ENCODE results near the gene PLAU.

DNA sequence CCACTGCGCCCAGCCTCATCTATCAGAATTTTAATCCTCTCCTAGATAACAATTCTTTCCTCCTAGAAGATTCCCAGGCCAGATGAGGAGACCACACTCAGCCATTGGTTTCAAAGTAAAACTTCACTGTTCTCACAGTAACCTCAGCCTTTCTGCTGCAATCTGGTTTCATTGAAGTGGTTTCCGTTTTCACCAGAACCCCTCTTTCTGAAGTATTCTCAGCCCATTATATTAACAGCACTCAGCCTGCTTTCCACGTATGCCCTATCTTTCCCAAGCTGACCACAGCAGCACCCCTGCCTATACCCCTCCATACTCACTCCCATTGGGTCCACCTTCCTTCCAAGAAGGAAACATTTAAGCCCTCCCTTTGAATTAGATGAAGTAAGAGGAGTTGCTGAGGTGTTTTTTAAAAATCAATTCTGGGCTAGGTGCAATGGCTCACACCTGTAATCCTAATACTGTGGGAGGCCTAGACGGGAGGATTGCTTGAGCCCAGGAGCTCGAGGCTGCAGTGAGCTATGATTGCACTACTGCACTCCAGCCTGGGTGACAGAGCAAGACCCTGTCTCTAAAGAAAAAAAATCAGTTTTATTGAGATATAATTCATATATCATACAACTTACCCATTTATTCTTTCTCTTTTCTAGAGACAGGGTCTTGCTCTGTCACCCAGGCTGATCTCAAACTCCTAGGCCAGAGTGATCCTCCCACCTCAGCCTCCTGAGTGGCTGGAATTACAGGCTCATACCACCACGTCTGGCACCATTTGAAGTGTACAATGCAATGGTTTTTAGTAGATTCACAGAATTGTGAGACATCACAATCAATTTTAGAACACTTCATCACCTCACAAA, 11.3 kb downstream of the PLAU start:
- TF ChIP-seq, protein P1, sequence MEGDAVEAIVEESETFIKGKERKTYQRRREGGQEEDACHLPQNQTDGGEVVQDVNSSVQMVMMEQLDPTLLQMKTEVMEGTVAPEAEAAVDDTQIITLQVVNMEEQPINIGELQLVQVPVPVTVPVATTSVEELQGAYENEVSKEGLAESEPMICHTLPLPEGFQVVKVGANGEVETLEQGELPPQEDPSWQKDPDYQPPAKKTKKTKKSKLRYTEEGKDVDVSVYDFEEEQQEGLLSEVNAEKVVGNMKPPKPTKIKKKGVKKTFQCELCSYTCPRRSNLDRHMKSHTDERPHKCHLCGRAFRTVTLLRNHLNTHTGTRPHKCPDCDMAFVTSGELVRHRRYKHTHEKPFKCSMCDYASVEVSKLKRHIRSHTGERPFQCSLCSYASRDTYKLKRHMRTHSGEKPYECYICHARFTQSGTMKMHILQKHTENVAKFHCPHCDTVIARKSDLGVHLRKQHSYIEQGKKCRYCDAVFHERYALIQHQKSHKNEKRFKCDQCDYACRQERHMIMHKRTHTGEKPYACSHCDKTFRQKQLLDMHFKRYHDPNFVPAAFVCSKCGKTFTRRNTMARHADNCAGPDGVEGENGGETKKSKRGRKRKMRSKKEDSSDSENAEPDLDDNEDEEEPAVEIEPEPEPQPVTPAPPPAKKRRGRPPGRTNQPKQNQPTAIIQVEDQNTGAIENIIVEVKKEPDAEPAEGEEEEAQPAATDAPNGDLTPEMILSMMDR (conservative IDR thresholded peaks at IDR 0.05; ENCODE audit: low read depth, low read length): no peak
- TF ChIP-seq EZH2phosphoT487 (IDR thresholded peaks at IDR 0.05; ENCODE audit: borderline replicate concordance, low read length) (no peak), EZH2 (IDR thresholded peaks at IDR 0.05; ENCODE audit: low read length, unreplicated experiment) (no peak)
